ENCODE data around the gene PLCB2.

PLCB2 gene

DNA sequence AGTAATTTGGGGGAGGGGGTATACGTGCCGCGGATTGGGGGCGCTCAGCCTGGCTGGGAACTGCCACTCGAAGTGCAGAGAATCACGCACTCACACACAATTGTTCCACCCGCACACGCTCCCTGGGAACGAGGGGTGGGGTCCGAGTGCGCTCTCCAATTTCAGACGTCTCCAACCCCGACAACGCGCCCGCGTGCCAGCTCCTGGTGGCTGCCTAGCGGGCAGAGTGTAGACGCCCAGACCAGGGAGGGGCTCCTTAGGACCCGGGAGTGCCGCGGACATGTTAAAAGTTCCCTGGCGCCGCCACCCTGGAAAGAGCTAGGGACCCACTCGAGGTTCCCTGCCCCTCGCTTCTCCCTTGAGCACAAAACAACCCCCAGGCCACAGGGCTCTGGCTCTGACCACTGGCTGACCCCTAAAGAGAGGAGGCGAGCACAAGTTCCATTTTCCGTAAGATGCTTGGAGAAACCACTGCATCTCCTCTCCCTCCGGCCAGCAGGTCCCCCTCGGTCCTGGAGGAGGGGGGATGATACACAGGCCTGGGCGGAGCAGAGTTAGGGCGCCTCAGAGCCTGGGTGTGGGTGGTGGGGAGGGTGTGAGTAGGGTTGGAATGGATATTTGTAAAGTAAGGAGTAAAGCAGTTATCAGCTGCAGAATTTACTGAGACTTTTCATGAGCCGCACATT is 24.0 kb downstream of the PLCB2 start:
- DNase-seq = no peak

DNA sequence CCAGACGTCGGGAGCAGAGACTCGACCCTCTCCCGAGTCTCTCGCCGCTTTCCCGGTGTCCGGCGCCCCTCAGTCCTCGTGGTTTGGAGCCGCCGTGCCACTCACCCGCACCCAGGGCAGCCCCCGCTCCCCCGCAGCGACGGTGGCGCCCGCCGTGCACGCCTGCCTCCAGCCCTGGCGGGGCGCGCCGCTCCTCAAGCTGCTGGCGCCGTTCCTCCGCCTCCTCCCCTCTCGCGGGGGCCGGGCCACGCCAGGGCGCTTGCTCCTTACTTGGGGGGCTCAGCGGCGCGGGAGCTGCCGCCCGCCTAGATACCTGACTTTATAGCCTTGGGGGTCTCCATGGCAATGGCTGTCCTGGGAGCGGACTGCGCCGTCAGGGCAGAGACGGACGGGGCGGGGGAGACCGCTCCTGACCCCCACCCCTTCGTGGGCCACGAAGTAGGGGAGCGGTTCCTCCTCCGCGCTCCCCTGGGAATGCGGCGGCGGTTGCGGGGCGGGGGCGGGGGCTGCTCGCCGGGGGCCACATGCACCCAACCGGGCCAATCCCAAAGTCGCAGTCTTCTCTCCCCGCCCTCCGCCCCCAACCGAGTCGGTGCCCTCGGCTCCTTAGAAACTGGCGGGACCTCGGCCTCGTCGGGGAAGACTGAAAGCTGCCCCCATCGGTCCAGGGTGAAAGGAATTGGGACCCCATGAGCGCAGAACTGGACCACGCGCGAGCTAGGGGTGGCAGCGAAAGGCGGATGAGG is 24.7 kb downstream of the PLCB2 start, which contains the start of gene ANKRD63:
Gene ANKRD63, minus strand, starts transcription at position 196 of the 746 bp plus-strand sequence. CDS start 478 bp downstream, outside the sequence.
- DNase-seq = peak in 5 of 6 experiments; percentile 11 to 70 (median 49)

DNA sequence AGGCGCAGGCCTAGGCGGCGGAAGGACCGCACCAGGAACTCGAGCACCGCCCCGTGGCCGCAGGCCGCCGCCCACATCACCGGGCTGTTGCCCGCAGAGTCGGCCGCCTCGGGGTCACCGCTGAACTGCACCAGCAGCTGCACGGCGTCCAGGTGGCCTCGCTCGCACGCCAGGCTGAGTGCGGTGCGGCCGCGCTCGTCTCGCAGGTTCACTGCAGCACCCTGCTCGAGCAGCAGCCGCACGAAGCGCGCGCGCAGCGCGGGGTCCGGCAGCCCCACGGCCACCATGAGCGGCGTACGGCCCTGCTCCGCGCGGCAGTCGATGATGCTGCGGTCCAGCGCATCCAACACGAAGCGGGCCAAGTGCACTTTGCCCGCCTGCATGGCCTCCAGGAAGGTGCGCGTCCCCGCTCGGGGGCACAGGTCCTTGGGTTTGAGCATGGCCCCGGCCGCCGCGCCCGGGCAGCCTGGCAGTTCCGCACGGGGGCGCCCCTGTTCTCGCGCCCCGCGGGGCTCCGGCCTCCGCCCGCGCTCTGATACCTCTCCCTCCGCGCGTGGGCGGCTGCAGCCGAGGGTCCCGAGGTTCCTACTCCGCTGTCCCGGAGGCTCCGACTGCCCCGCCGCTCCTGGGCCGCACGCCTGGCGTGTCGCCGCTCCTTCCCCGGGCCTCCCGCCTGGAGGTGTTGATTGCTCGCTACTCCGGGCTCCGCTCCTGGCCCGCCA is 25.4 kb downstream of the PLCB2 start:
- DNase-seq = peak in 5 of 6 experiments; percentile 13 to 70 (median 54)

DNA sequence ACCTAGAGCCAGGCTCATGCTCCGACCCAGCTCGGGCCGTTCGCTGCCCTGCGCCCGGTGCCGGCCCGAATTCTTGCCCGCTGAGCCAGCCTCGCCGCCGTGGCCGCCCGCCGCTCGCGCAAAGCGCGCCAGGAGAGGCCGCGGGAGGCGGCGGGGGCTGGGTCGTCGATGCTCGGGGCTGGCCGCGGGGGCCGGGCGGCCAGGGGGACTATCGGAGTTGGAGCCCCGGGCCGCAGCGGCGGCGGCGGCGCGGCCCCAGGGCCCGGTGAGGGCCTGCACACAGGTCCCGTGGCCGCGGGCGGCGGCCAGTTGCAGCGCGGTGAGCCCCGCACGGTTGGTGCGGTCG is 26.0 kb downstream of the PLCB2 start:
- no peak for DNase-seq

DNA sequence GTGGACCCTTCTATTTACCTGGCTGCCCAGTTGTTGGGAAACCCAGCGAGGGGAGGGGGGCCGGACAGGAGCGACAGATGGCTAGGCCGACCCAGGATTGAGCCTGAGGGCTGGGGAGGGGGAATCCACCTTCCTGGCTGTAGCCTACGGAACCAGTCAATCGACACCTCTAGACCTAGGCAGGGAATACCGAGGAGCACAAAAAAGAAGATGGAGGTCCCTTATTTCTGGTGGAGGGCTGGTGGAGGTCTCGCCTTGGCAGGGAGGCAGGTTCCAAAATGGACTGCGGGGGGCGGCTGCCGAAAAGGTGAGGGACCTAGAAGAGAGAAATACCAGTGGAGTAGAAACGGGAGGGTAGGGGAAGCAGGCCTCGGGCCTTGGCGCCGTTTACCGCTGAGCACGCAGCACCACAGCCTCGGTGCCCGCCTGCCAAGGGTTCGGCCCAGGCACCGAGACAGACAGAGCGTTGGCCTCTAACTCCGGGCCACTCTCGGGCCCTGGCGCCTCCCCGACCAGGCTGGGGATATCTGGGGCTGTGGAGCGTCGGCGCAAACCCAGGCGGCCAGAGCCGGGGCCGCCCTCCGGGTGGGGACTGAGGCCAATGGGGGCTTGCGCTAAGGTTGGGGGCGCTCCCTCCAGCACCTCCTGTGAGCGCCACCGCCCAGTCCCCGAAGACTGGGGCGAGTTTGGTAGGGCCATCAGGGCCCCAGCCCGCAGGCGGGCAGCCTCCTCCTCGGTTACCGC is 26.5 kb downstream of the PLCB2 start:
- DNase-seq = no peak

DNA sequence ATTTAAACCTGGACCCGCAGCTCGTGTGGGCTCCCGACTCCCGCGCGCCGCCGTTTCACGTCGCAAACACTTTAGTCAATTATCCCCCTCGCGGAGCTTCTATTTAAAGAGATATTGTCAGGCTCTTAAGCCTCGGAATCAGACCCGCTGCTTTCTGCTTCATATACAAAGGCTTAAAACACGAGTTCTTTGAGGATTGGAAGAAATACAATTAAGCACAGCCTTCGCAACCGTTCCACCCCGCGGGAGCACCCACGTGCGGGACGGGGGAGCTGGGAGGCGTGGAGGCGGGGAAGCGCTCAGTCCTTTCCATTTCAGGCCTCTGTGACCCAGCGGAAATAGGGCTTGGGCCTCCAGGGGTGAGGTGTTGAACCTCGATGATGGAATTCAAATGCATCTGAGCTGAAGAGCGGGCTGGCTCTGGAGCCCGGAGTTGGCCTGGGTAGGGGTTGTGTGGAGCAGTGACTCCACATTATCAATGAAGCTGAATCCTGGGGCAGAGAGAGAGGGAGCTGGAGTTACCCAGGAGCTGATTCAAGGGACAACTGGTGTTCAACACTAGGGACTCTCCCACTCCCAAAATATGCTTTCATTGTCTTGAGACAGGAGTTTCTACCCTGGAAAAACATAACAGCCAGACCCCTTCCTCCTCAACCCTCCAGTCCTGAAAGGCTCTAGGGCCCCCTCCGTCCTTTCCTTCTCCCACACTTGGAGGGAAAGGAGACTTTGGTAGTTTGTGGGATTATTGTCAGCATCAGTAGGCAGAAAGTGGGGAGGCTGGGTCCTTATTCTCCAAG is 27.3 kb downstream of the PLCB2 start:
- no peak for DNase-seq

DNA sequence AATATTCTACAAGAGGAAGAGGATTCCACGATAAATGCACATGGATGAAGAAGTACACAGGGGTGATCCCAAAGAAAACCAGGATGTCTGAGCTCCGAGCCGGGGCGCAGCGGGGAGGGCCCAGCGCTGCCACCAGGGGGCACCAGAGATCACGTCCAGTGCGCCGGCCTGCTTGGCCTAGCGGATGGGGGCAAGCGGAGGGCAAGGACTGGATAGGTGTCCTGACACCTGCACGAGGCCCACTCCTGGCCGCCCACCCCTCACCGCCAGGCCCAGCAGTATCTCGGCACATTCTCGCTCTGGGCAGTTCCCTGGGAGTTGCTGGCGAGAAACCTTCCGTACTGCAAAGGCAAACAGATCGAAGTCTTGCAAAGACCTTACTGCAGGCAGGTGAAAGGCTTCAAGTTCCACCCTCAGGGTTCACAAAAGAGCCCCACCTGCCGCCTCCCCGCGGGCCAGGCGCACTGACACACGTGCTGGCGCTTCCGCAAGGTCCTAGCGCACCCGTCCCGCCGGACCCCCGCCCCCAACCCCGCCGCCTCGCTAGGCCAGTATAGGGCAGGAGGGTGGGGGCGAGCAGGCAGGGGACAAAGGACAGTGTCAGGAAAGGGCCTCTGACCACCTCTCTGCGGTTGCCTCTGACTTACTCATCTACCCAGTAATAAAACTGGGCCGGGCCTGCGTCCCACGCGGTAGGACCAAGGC is 28.1 kb downstream of the PLCB2 start:
- peak; percentile 15 to 73 (median 54) for DNase-seq

DNA sequence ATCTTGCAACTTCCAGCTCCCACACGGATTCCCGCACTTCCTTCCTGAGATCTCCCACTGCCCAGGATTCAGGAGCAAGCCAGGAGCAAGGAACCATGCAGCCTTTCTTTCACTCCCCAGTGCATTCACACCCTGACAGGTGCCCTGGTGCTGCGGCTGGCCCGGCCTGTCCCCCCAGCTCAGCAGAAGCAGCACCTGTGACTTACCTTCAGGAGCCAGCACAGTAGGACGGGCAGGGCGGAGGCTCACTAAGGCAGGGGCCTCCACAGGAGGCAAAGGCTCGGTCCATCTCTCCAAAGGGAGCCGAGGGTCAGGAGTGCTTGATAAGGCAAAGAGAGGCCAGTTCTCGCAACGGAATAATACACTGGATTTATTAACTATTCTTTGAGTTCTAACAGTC is 29.7 kb downstream of the PLCB2 start:
- DNase-seq = no peak

DNA sequence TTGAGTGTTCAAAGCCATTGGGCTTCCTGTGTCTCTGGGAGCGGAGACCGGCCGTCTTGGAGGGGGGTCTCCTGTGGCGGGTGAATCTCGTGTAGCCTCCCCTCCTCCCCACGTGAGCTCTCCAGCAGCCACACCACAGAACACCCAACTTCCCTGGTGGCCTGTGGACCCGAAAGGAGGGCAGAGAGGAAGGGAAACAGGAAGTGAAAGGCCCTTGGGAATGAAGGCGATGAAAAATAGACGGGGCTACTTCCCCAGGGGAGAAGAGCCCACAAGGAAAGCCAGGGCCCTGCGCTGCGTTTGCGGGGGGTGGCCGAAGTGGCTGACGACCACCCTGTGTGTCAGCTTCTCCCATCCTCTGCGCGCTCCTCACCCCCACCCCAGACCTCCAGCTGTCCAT is 30.3 kb downstream of the PLCB2 start:
- DNase-seq = no peak

DNA sequence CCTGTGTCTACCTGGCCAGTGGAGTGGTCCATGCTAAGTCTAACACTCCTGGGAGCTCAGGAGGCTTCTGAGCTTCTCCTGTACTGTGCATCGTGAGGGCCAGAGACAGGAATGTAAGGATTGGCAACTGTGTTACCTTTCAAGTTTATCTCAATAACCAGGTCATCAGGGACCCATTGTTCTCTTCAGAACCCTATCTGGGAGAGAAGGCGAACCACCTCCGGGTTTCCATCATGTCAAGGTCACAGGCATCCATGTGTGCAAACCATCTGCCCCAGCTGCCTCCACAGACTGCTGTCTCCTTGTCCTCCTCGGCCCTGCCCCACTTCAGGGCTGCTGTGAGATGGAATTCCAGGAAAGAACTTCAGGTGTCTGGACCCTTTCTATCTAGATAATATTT is 30.8 kb downstream of the PLCB2 start:
- DNase-seq = no peak

DNA sequence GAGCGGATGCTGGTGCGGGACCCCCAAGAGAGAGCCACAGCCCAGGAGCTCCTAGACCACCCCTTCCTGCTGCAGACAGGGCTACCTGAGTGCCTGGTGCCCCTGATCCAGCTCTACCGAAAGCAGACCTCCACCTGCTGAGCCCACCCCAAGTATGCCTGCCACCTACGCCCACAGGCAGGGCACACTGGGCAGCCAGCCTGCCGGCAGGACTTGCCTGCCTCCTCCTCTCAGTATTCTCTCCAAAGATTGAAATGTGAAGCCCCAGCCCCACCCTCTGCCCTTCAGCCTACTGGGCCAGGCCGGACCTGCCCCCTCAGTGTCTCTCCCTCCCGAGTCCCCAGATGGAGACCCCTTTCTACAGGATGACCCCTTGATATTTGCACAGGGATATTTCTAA is 31.8 kb downstream of the PLCB2 start:
- DNase-seq = no peak

DNA sequence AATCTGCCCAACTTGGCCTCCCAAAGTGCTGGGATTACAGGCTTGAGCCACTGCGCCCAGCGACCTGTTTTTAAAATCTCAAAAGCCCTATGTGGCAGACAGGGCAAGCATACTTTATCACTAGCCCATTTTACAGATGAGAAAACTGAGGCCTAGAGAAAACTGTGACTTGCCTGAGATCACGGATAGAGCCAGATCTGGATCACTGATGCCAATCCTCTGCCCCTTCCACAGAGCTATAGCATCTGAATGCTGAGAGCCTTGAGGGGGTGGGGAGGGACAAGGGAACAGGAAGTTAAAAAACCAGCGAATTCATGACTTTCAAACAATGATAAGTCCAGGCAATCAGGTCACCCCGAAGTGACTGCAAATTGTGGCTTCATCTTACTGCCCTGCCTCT is 32.2 kb downstream of the PLCB2 start:
- DNase-seq = no peak

DNA sequence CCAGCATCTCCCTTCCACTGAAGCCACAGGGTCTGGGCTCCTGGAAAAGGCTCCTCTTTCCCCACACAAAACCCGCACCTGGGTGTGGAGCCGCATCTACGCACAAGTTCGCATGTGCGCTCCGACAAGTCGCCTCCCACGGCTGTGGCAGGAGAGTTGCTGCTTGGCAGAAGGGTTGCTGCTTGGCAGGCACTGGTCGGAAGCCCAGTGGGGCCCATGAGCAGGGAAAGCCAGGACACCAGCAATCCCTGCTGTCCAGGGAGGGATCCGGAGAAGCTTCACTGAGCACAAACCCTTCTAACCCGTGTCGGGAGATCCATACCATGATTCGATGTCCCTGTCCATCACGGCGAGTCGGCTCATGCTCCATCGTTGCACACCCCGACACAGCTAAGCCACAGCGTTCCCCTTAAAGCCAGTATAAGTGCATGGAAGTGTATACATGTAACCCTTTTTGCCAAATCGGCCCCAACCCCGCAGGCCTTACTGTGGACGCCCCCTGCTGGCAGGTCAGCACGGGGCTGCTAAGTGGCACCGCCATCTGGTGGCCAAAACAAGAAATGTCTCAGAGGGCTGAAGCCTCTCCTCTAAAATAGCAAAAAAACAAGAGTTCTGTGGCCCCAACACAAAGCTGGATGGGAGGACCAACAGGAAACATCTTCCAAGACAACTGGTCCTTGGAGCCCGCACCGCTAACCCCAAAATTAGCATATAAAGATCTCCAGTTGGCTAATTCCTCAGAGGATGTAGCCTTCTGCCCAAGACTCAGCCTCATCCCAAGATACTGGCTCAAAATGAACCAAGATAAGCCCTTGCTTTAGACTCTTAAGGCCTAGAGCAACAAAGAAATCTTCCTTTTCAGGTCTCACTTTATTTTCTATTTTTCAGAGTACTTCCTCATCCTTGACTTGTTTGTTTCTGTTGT is 33.1 kb downstream of the PLCB2 start:
- peak; percentile 62 to 90 (median 81) for DNase-seq

DNA sequence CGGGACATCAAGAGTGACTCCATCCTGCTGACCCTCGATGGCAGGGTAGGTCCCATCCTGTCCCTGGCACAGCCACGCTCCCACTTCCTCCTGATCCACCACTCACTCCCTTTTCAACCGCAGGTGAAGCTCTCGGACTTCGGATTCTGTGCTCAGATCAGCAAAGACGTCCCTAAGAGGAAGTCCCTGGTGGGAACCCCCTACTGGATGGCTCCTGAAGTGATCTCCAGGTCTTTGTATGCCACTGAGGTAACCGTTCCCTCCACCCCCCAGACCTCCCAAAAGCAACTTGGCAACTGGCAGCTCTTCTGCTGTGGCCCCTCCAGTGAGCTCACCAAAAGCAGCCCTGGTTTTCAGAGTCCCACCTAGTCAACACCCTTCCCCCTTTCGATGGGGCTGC is 34.3 kb downstream of the PLCB2 start:
- no peak for DNase-seq

DNA sequence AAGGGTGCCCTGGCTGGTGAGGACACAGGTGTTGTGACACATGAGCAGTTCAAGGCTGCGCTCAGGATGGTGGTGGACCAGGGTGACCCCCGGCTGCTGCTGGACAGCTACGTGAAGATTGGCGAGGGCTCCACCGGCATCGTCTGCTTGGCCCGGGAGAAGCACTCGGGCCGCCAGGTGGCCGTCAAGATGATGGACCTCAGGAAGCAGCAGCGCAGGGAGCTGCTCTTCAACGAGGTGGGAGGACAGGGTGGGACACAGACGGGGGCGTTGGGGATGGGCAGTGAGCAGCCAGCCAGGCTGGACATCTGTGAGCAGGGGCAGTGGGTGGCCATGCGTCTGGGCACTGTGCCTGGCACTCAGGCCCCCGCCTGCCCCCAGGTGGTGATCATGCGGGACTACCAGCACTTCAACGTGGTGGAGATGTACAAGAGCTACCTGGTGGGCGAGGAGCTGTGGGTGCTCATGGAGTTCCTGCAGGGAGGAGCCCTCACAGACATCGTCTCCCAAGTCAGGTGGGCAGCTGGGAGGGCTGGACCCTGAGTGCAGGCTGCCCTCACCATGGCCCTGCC is 35.2 kb downstream of the PLCB2 start:
- no peak for DNase-seq

DNA sequence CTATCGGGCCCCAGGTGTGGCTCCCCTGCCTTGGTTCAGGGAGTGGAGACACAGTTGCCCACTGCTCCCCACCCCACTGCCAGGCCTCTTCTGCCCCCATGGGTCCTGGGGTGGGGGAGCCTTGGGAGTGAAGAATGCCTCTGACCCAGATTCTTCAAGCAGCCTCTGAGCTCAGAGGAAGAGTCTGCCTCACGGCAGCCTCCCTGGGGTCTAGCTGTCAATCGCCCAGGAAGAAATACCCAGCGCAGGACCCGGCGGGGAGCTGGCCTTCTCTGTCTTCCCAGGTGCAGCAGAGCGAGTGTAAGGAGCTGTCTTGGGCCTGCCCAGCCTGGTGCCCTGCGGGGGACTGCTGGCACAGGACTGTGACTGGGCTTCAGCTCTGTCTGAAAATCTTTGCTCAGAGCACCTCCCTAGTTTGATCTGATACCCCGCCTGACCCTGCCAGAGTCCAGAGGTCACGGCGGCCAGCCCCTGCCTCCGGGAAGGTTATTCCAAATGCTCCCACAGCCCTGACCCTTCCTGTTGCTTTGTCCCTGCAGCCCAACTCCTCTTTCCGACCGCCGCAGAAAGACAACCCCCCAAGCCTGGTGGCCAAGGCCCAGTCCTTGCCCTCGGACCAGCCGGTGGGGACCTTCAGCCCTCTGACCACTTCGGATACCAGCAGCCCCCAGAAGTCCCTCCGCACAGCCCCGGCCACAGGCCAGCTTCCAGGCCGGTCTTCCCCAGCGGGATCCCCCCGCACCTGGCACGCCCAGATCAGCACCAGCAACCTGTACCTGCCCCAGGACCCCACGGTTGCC is 35.9 kb downstream of the PLCB2 start:
- no peak for DNase-seq

DNA sequence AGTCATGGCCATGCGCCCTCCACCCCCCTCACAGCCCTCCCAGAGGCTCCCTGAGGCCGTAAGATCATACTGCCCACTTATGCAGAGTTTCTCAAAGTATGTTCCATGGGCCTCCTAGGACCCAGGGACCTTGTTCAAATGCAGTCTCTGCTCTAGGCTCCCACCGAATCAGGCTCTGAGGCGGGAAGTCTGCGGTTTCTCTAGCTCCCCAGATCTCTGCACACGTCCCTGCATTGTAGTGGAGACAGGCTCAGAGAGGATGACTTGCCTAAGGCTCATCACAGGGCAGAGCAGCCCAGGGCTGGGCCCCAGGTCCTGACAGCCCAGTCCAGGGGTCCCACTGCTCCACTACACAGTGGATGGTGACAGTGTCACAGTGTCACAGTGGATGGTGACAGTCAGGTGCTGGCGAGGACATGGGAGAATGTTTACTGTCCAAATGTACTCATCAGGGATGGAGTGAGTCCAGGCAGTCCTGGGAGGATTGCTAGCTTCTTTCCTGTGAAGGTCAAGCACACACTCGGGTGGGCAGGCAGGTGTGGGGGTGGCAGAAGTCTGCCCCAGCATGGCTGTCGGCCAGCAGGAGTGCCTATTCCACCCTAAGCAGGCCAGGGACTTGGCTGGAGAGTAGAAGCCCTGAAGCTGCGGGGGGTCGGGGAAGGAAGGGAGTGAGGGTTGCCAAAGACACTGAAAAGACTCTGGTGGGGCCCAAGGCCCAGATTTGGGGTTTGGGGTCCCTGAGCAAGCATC is 37.3 kb downstream of the PLCB2 start:
- no peak for DNase-seq

DNA sequence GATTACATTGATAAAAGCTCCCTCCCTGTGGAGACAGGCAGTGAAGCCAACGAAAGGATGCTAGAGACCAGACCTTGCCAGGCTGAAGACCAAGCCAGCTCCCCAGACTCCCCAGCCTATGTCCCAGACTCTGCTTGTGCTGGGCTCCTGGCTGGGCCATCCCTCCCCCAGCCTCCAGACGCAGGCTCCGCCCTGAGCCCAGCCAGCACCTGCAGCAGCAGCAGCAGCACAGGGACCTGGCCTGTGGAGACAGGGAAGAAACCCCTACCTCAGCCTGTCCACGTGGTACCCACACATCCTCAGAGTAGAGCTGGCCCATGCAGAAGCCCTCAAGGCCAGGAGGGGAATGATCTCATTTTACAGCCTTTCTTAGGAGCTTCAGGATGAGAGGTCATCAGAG is 38.1 kb downstream of the PLCB2 start:
- no peak for DNase-seq

DNA sequence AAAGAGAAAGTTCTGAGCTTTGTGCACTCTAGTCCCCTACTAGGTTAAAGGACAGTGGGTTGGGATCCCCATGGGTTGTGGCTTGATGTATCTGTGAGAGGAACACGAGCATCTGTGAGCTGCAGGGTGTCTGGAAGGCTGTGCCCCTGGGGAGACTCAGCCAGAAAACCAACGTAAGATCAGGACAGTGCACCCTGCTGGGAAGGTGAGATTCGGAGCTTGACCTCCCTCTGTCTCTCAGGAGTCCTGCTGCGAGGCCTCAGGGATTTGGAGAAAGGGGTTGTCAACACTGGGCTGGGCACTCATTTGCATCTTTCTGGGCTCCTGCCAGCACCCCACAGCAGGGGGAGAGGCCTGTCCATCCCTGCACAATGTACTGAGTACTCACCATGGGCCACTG is 40.1 kb downstream of the PLCB2 start:
- no peak for DNase-seq
